ENCODE data around the gene IL18R1.

IL18R1 gene

DNA sequence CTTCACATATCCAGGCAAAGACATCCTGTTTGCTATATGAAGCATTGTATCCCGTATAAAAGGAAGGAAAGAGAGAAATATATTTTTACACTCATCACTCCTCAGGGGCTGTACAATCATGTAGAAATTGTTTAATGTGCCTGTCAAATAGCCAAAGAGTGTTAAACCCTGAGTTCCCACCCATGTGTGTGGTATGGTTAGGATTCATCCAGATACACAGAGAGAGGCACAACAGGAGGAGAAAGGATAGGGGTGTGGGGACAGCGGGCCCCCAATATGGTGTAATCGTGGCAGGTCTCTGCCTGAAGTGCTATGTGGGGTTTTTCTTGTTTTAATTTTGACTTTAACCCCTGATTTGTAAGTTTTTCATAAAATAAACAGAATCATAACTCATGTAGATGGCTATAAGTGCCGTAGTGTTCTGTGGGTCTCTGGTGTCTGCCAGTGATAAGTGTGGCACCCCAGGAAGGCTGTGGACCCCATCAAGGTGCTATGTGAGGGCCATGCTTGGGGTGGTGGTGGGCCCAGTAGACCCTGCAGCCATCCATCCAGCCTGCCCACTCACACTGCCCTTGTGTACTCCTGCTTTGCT, 10.2 kb upstream of the IL18R1 start:
- DNase-seq (ENCODE audit: low spot score) = no peak

GRCh38 chr2:102346381-102347130, 9.0 kb upstream of the IL18R1 start:
- DNase-seq (ENCODE audit: low spot score) = no peak

- DNase-seq (ENCODE audit: low spot score) = no peak
Measured at GRCh38 chr2:102350137-102350793, 5.3 kb upstream of the IL18R1 start.

DNA sequence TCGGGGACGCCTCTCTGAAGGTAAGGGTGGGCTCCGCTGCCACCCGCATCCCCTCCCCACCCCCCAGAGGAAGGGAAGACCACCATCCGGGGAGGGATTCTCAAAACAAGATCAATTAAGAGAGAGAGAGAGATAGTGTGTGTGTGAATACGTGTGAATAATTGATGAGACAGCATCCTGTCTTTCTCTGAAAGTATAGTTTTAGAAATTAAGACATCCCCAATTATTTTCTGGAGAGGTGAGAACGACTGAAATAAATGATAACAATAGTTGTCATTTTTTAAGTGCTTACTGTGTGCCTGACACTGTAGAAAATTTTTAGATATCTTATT, 751 bp downstream of the IL18R1 start:
- DNase-seq (ENCODE audit: low spot score) = no peak

- DNase-seq (ENCODE audit: low spot score) = no peak
Measured at GRCh38 chr2:102356741-102357140, 1.1 kb downstream of the IL18R1 start.

GRCh38 chr2:102357937-102358336, 2.3 kb downstream of the IL18R1 start:
- DNase-seq (ENCODE audit: low spot score) = no peak

DNA sequence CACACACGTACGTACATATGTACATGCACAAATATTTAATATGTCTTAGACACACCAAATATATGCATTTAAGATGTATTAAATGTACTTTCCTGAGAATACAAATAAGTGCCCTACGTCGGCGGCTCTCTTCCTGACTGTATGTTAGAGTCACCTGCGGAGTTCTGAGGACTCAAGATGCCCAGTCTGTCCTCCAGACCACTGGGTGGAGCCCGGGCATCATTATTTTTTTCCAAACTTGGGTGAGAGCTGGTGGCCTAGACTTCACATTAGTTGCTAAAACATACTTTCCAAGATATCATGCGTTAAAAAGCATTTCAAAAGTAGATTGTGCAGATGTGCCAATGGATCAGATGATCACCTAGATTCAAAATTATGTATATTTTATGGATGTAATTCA, 2.9 kb downstream of the IL18R1 start:
- DNase-seq (ENCODE audit: low spot score) = no peak

- no peak for DNase-seq (ENCODE audit: low spot score)
Measured at GRCh38 chr2:102359527-102359926, 3.9 kb downstream of the IL18R1 start.

DNA sequence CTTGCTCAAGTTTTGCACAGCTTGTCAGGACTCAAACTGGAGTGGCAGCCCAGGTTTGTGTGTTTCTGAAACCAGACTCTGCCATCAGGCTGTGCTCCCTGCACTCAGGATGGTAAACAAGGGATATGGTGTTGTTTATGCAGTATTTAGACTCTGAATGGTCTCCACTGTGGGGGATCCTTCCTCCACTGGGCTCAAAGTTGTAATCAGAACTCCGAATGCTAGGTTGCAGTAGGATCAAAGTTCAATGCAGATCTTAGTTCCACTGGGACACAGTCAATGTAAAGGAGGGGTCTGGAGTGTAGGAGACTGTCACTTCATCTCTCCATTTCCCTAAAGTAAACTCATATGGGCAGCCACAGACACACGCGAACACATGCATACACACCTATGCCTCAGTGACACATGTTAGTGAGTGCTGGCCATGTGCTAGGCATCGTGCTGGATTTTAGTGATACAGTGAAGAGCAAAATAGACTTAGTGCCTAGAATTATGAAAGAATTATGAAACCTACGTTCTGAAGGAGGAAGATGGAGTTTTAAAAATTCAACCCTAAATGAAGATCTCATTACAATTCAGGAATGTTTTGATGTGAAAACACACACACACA, 6.1 kb downstream of the IL18R1 start:
- DNase-seq (ENCODE audit: low spot score) = no peak

GRCh38 chr2:102365763-102366162, 10.2 kb downstream of the IL18R1 start:
- no peak for DNase-seq (ENCODE audit: low spot score)

GRCh38 chr2:102366406-102367112, 11.0 kb downstream of the IL18R1 start:
- no peak for DNase-seq (ENCODE audit: low spot score)

DNA sequence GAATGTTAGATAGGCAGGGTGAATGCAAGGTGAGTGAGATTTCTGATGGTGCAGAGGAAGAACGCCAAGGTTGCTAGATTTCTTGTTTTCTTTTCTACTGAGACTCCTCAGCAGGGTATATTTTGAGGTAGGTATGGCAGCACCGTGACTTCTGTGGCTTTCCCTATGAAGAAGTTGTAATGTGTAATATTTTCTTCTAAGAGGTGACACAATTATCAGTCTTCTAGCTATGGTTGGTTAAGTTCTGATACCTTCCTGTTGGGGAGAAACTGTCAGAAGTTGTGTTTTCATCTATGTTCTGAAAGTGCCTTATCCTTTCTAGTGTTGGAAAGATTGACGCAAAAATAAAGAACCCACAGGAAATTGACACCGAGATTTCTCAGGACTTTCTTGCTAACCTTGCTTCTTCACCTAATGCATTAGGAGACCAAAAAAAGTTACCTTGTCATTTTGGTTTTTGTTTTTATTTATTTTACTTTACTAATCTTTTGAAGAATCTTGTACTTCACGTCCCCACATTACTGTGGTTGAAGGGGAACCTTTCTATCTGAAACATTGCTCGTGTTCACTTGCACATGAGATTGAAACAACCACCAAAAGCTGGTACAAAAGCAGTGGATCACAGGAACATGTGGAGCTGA, 11.9 kb downstream of the IL18R1 start:
- no peak for DNase-seq (ENCODE audit: low spot score)

DNA sequence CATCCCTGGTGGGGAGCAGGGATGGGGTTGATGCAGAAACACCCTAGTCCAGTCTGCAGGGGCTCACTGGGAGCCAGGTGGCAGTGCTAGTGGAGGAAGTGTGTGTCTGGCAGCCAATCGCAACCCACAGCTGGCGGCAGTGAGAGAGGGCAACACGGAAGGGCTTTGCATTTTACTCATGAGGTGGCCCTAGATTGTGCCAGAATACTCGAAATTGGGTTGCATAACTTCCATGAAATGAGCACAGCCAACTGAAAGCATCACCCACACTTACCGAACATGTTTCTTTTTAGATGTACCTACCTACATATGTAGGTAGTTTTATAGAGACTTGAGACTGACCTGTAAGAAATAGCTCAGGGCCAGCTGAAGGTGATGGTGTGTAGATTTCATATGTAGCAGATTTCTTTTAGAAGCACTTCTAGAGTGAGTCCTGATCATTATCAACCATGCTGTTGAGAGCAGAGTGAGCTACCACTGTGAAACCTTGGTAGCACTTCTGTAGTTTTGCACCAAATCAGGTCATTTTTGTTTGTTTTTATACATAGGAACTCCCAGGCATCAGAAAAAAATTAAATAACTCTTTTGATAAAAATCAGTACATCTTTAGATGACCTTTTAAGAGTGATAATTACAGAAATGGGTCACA, 13.0 kb downstream of the IL18R1 start:
- DNase-seq (ENCODE audit: low spot score) = no peak

- no peak for DNase-seq (ENCODE audit: low spot score)
Measured at GRCh38 chr2:102369866-102370265, 14.3 kb downstream of the IL18R1 start.

GRCh38 chr2:102376052-102376591, 20.5 kb downstream of the IL18R1 start:
- DNase-seq (ENCODE audit: low spot score) = no peak

DNA sequence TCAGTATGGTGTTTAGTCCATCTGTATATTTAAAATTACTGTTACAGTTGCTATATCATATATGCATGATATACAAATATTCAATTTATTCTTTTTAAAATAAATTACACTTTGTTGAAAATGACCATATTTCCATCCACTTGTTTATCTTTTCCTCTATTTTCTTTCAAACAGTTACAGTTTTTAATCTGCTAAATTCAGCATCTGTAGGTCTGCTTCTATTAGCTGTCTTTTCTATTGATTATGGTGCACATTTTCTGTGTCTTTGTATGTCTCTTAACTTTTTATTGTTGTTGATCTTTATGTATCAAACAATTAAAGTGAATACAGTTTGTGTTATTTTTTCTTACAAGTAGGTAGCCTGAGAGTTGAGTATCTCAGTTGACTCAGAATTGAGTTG, 28.1 kb downstream of the IL18R1 start:
- no peak for DNase-seq (ENCODE audit: low spot score)

- no peak for DNase-seq (ENCODE audit: low spot score)
Measured at GRCh38 chr2:102385522-102385921, 29.9 kb downstream of the IL18R1 start.

- no peak for DNase-seq (ENCODE audit: low spot score)
Measured at GRCh38 chr2:102386004-102386403, 30.4 kb downstream of the IL18R1 start.

- DNase-seq (ENCODE audit: low spot score) = no peak
Measured at GRCh38 chr2:102386867-102387541, 31.4 kb downstream of the IL18R1 start.

GRCh38 chr2:102387763-102388546, 32.4 kb downstream of the IL18R1 start:
- DNase-seq (ENCODE audit: low spot score) = no peak

Measured in HuH-7.5 (cell line).